Hepatocyte (in vitro differentiated cells): ENCODE measurements around the gene TRAF2. TPM values are rescaled to one million over a fixed set of nuclear protein-coding genes. Genes with fewer than 3 reads are reported as not detected.

Experiments
- DNase-seq: peaks from one replicate; pipeline ENCODE4 v3.0.0-alpha.2; 2016; ENCODE audit warnings: low spot score
- H2AFZ ChIP-seq: fragments of 200-600 bp; sonication (generic); 2 replicates; pipeline ENCODE4 v1.6.0; 2016; ENCODE audit warnings: antibody characterized with exemption, mild to moderate bottlenecking
- H3K27ac ChIP-seq: fragments of 200-600 bp; sonication (generic); 2 replicates; pipeline ENCODE4 v1.5.1; 2016; ENCODE audit warnings: mild to moderate bottlenecking
- H3K27me3 ChIP-seq: fragments of 200-600 bp; sonication (generic); 2 replicates; pipeline ENCODE4 v1.6.1; 2016
- H3K36me3 ChIP-seq: fragments of 200-600 bp; sonication (generic); replicated peaks from 2 replicates; pipeline ENCODE4 v1.5.1; 2016; ENCODE audit warnings: low read depth; ENCODE audit not compliant: insufficient read depth
- H3K4me1 ChIP-seq: fragments of 200-600 bp; sonication (generic); 2 replicates; pipeline ENCODE4 v1.5.1; 2016; ENCODE audit warnings: mild to moderate bottlenecking, moderate library complexity; ENCODE audit not compliant: insufficient read depth
- H3K4me2 ChIP-seq: fragments of 200-600 bp; sonication (generic); 2 replicates; pipeline ENCODE4 v1.6.0; 2016
- H3K4me3 ChIP-seq: fragments of 200-600 bp; sonication (generic); 2 replicates; pipeline ENCODE4 v1.5.1; 2016; ENCODE audit warnings: mild to moderate bottlenecking
- H3K79me2 ChIP-seq: fragments of 200-600 bp; sonication (generic); 2 replicates; pipeline ENCODE4 v1.6.0; 2017; ENCODE audit warnings: mild to moderate bottlenecking
- H3K9me2 ChIP-seq: fragments of 200-600 bp; sonication (generic); replicated peaks from 2 replicates; pipeline ENCODE4 v1.6.0; 2017; ENCODE audit warnings: mild to moderate bottlenecking; ENCODE audit not compliant: insufficient read depth
- H3K9me3 ChIP-seq: fragments of 200-600 bp; sonication (generic); 2 replicates; pipeline ENCODE4 v1.5.1; 2016; ENCODE audit warnings: low read depth, mild to moderate bottlenecking
- H4K20me1 ChIP-seq: fragments of 200-600 bp; sonication (generic); 2 replicates; pipeline ENCODE4 v1.6.0; 2016; ENCODE audit warnings: mild to moderate bottlenecking; ENCODE audit not compliant: insufficient read depth, poor library complexity, severe bottlenecking
- CTCF ChIP-seq: fragments of 200-600 bp; sonication (generic); IDR thresholded peaks from 2 replicates; pipeline ENCODE4 v1.5.1; 2016; ENCODE audit warnings: antibody characterized with exemption, mild to moderate bottlenecking; ENCODE audit not compliant: poor library complexity
- EZH2 ChIP-seq: fragments of 200-600 bp; sonication (generic); IDR thresholded peaks from 2 replicates; pipeline ENCODE4 v1.6.1; 2016; ENCODE audit warnings: antibody characterized with exemption, mild to moderate bottlenecking, borderline replicate concordance
- EZH2phosphoT487 ChIP-seq: fragments of 200-600 bp; sonication (generic); IDR thresholded peaks from one replicate; pipeline ENCODE4 v1.6.1; 2018; ENCODE audit warnings: antibody characterized with exemption, mild to moderate bottlenecking, low read depth, moderate library complexity; ENCODE audit not compliant: unreplicated experiment, severe bottlenecking
- WGBS: methylation state at CpG from one replicate; pipeline ENCODE4 v1.1.6; 2016; ENCODE audit warnings: low lambda C conversion rate; ENCODE audit errors: missing lambda C conversion rate; 5-methylcytosine and 5-hydroxymethylcytosine counted together
- polyA plus RNA-seq: library from polyadenylated mRNA; unstranded; fragments of >200 nt; fragmentation: Nextera tagmentation; extraction: Ambion mirVana; gene quantifications from 2 replicates; pipeline ENCODE4 v1.2.1, GENCODE V29; 2016
- total RNA-seq: library from RNA; depleted of rRNA; stranded (reverse); fragments of >200 nt; gene quantifications from 2 replicates; pipeline ENCODE4 v1.2.3, GENCODE V29; 2014

The TRAF2 gene
- total and polyA plus RNA-seq, 2 experiments from 2014 or later, result 7.6 to 12.4 TPM

GRCh38 chr9:136957461-136957860 is 71.1 kb downstream of the TRAF2 start:
- no peaks in the 10 kb centered on the region for H3K27me3 ChIP-seq
- no peaks in the 10 kb centered on the region for H3K4me1 ChIP-seq
- H3K4me2 ChIP-seq, result no peak overlapping the region
- no peaks in the 10 kb centered on the region for H3K9me3 ChIP-seq
- WGBS, result no CpG with 5 or more reads among the region's 1 CpG
- H3K79me2 ChIP-seq, result no peaks in the 10 kb centered on the region
- no peaks in the 10 kb centered on the region for H3K9me2 ChIP-seq
- no peaks in the 10 kb centered on the region for H3K36me3 ChIP-seq
- no peaks in the 10 kb centered on the region for H4K20me1 ChIP-seq
- DNase-seq, result no peak
- H2AFZ ChIP-seq, result no peak overlapping the region
- H3K27ac ChIP-seq, result no peak overlapping the region
- H3K4me3 ChIP-seq, result no peak overlapping the region
- TF ChIP-seq EZH2phosphoT487 (no peak), EZH2 (no peak), CTCF (no peak)

- Histone ChIP-seq H3K9me3 (no peaks in the 10 kb centered on the region), H3K4me1 (no peaks in the 10 kb centered on the region), H3K4me3 (no peak overlapping the region), H3K9me2 (no peaks in the 10 kb centered on the region), H2AFZ (no peak overlapping the region), H4K20me1 (no peaks in the 10 kb centered on the region), H3K4me2 (no peak overlapping the region), H3K27ac (no peak overlapping the region), H3K36me3 (no peaks in the 10 kb centered on the region), H3K79me2 (no peaks in the 10 kb centered on the region), H3K27me3 (no peaks in the 10 kb centered on the region)
- DNase-seq, result no peak
- TF ChIP-seq EZH2phosphoT487 (no peak), EZH2 (no peak), CTCF (no peak)
- 94% methylated on average over 6 of the region's 6 CpGs for WGBS
These were observed 71.6 kb downstream of the TRAF2 start for GRCh38 chr9:136957901-136958300.

- H3K79me2 ChIP-seq, result no peaks in the 10 kb centered on the region
- 97% methylated on average over 7 of the region's 7 CpGs for WGBS
- no peak for DNase-seq
These were observed 72.2 kb downstream of the TRAF2 start for GRCh38 chr9:136958473-136958872.

More at GRCh38 chr9:136958473-136958872, 72.2 kb downstream of the TRAF2 start:
- H3K4me2 ChIP-seq, result no peak overlapping the region
- no peaks in the 10 kb centered on the region for H3K36me3 ChIP-seq
- H3K9me3 ChIP-seq, result no peaks in the 10 kb centered on the region
- H3K4me3 ChIP-seq, result no peak overlapping the region
- TF ChIP-seq EZH2phosphoT487 (no peak), EZH2 (no peak), CTCF (no peak)
- H3K9me2 ChIP-seq, result no peaks in the 10 kb centered on the region
- no peaks in the 10 kb centered on the region for H3K4me1 ChIP-seq
- no peaks in the 10 kb centered on the region for H4K20me1 ChIP-seq
- H3K27ac ChIP-seq, result no peak overlapping the region
- H2AFZ ChIP-seq, result no peak overlapping the region
- no peaks in the 10 kb centered on the region for H3K27me3 ChIP-seq
